Spleen (tissue), 13 donors: Measurements from ENCODE around the gene KIFC1. TPM values are rescaled to one million over a fixed set of nuclear protein-coding genes. Genes with fewer than 3 reads are reported as not detected.
"Not testable (repeated sequence)": the region's sequence is repeated elsewhere in the genome, so short reads cannot be mapped to it uniquely, and the experiment has no call there.

ENCODE experiments used
- DNase-seq: peaks from one replicate; pipeline ENCODE4 v3.0.0-alpha.2; 2020
- H3K27ac ChIP-seq, 8 donors: fragments of 200-600 bp; sonication (generic) in 7 of 8; 1 replicate in 4 of 8; 2 replicates in 4 of 8; pipeline versions ENCODE4 v1.5.0 to v1.8.0; 2016 to 2021; ENCODE audit warnings: inconsistent platforms in 4 of 8, mild to moderate bottlenecking in 4 of 8, moderate library complexity in 1 of 8
- H3K27me3 ChIP-seq, 7 donors: fragments of 200-600 bp; sonication (generic) in 6 of 7; replicated peaks in 1 of 7; 1 replicate in 4 of 7; 2 replicates in 3 of 7; pipeline versions ENCODE4 v1.5.0 to v1.8.0; 2016 to 2021; ENCODE audit warnings: inconsistent platforms in 3 of 7, mild to moderate bottlenecking in 1 of 7
- H3K36me3 ChIP-seq, 6 donors: fragments of 200-600 bp; sonication (generic) in 5 of 6; 1 replicate in 4 of 6; 2 replicates in 2 of 6; pipeline versions ENCODE4 v1.5.0 to v1.8.0; 2016 to 2021; ENCODE audit warnings: inconsistent platforms in 2 of 6
- H3K4me1 ChIP-seq, 6 donors: fragments of 200-600 bp; sonication (generic) in 5 of 6; 1 replicate in 3 of 6; 2 replicates in 3 of 6; pipeline versions ENCODE4 v1.5.0 to v1.8.0; 2016 to 2021; ENCODE audit warnings: inconsistent platforms in 3 of 6
- H3K4me3 ChIP-seq, 8 donors: fragments of 200-600 bp; sonication (generic) in 7 of 8; 1 replicate in 4 of 8; 2 replicates in 4 of 8; pipeline versions ENCODE4 v1.5.0 to v1.8.0; 2016 to 2021; ENCODE audit warnings: inconsistent platforms in 4 of 8, mild to moderate bottlenecking in 4 of 8, moderate library complexity in 2 of 8
- H3K9me3 ChIP-seq, 8 donors: fragments of 200-600 bp; sonication (generic) in 7 of 8; 1 replicate in 4 of 8; 2 replicates in 4 of 8; pipeline versions ENCODE4 v1.5.0 to v1.8.0; 2016 to 2021; ENCODE audit warnings: inconsistent platforms in 4 of 8
- POLR2A ChIP-seq, 3 donors: fragments of 450-650 bp; IDR thresholded peaks; one replicate each; pipeline ENCODE4 v1.5.1; 2017; ENCODE audit warnings: antibody characterized with exemption in 3 of 3, mild to moderate bottlenecking in 1 of 3
- POLR2AphosphoS5 ChIP-seq, 3 donors: sonication (generic); formaldehyde crosslinking; IDR thresholded peaks; one replicate each; pipeline ENCODE4 v1.5.1; 2017; ENCODE audit warnings: antibody characterized with exemption in 3 of 3
- WGBS, 5 donors: extraction: QIAGEN DNeasy Blood & Tissue Kit in 3 of 5; methylation state at CpG; one replicate each; pipeline versions ENCODE4 v1.1.5 to v1.1.7; 2013 to 2018; 5-methylcytosine and 5-hydroxymethylcytosine counted together
- intact Hi-C: fragments of 100-400 bp; cut with DNase I; formaldehyde crosslinking; loops from one replicate; pipeline ENCODE4 v1.15.0; 2023; ENCODE audit warnings: low total_unique reads
- long read RNA-seq, 2 donors: transcript quantifications; one replicate each; lab custom pipeline, GENCODE V29; 2026
- polyA plus RNA-seq, 3 donors: library from polyadenylated mRNA; stranded (reverse); fragments of 200-250 nt; gene quantifications; one replicate each; pipeline ENCODE4 v1.2.1, GENCODE V29; 2013
- total RNA-seq, 7 donors: library from RNA; depleted of rRNA in 3 of 7; stranded (reverse); fragments of >200 nt in 3 of 7; fragmentation: NEBNext Ultra II Directional in 4 of 7; extraction: Animal tissue kit (Norgen Biotek cat#: 25700) in 4 of 7; gene quantifications; one replicate each; pipeline versions ENCODE4 v1.1.0 to v1.2.1, GENCODE V29; 2016 to 2021
- TF ChIP-seq, protein P1 (sequence below), 11 experiments: fragments of 200-600 bp in 7 of 11; fragments of 450-650 bp in 4 of 11; sonication (generic) in 4 of 11; IDR thresholded peaks in 8 of 11; conservative IDR thresholded peaks in 3 of 11; 1 replicate in 7 of 11; 2 replicates in 4 of 11; pipeline versions ENCODE4 v1.4.0 to v1.8.0; 2016 to 2021; ENCODE audit warnings: antibody characterized with exemption in 11 of 11, inconsistent platforms in 4 of 11, mild to moderate bottlenecking in 1 of 11
- donor health status: healthy with polysubstance abuse.
- donor health status: DM: no; HTN: no; CAD: no; lungs with moderate emphysema.
- donor health status: DM: no; HTN: no; CAD: no.
- donor health status: Bipolar disorder and iron deficiency.
- donor health status: healthy.
- donor health status: DM: no; HTN: no; CAD: no.
- donor health status: DM: yes; HTN: yes; CAD: no.

KIFC1 gene, protein sequence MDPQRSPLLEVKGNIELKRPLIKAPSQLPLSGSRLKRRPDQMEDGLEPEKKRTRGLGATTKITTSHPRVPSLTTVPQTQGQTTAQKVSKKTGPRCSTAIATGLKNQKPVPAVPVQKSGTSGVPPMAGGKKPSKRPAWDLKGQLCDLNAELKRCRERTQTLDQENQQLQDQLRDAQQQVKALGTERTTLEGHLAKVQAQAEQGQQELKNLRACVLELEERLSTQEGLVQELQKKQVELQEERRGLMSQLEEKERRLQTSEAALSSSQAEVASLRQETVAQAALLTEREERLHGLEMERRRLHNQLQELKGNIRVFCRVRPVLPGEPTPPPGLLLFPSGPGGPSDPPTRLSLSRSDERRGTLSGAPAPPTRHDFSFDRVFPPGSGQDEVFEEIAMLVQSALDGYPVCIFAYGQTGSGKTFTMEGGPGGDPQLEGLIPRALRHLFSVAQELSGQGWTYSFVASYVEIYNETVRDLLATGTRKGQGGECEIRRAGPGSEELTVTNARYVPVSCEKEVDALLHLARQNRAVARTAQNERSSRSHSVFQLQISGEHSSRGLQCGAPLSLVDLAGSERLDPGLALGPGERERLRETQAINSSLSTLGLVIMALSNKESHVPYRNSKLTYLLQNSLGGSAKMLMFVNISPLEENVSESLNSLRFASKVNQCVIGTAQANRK
- total RNA-seq = 1 to 10 TPM; 1.2 to 9.2 (median 6.6) TPM
- polyA plus RNA-seq = 10 to 100 TPM in 1 of 3 donors, 1 to 10 TPM in 2; 1.3 to 11.3 (median 3.7) TPM
- long read RNA-seq, donor 1, transcript KIFC1-211 (11 exons, 2,706 nt) = major isoform, 9 of 18 reads
- long read RNA-seq, donor 1, partial matches to known transcripts = 7 of 18 reads
- long read RNA-seq, donor 1, other reads (novel, unspliced or antisense) = 0 of 18 reads
- long read RNA-seq, donor 2, partial matches to known transcripts = 5 of 5 reads
- long read RNA-seq, donor 2, other reads (novel, unspliced or antisense) = 0 of 5 reads

DNA sequence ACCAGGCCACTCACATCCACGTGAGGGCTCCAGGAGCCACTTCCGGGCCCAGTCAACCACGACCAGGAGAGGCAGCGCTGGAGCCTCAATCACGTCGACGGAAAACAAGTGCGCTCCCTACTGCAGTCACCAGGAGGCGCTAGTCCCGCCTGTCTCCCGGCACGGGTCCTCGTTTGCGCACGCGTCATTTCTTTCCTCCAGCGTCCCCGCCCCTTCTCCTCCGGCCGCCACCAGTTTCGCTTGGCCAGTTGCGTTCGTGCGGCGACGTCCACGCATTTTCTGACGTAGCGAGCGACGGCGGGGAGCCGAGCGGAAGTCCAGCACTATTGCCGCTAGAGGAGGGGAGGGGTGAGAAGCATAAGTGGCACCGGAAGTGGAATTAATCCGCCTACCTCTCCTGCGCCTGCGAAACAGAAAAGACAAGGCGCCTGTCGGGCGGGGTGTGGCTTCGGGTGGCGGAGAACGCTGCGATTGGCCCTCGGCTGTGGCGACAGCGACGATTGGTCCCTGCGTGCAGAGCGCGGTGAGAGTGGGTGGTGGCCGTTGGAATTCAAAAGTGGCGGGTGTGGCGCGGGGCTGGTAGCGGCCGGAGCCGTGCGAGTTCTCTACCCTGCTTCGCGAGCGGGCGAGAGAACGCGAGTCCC, at the start of gene KIFC1:
TSS of gene KIFC1 (plus strand) at position 546 of the 644 bp plus-strand sequence. CDS start 163 bp downstream, outside the sequence.
- Histone ChIP-seq H3K36me3 (no peaks in the 10 kb centered on the region), H3K27ac (peak within 1 kb of the TSS; percentile 83 to 95 (median 91)), H3K4me1 (peaks cover 5 to 43% (median 29%) of the 10 kb centered on the region in 6 donors), H3K9me3 (no peaks in the 10 kb centered on the region), H3K27me3 (no peaks in the 10 kb centered on the region), H3K4me3 (peak within 1 kb of the TSS; percentile 50 to 74 (median 54))
- 0 to 1% (median 0%) methylated on average over 38 to 67 of the region's 67 CpGs for WGBS, 5 donors
- intact Hi-C loops = no loop called here
- TF ChIP-seq POLR2A (IDR thresholded peaks at IDR 0.05) = peak in 1 of 3 donors; percentile 45
- TF ChIP-seq, protein P1, sequence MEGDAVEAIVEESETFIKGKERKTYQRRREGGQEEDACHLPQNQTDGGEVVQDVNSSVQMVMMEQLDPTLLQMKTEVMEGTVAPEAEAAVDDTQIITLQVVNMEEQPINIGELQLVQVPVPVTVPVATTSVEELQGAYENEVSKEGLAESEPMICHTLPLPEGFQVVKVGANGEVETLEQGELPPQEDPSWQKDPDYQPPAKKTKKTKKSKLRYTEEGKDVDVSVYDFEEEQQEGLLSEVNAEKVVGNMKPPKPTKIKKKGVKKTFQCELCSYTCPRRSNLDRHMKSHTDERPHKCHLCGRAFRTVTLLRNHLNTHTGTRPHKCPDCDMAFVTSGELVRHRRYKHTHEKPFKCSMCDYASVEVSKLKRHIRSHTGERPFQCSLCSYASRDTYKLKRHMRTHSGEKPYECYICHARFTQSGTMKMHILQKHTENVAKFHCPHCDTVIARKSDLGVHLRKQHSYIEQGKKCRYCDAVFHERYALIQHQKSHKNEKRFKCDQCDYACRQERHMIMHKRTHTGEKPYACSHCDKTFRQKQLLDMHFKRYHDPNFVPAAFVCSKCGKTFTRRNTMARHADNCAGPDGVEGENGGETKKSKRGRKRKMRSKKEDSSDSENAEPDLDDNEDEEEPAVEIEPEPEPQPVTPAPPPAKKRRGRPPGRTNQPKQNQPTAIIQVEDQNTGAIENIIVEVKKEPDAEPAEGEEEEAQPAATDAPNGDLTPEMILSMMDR (IDR thresholded peaks at IDR 0.05 in 8 of 11, conservative IDR thresholded peaks at IDR 0.05 in 3 of 11) = peak; percentile 98 to 100 (median 99)
- TF ChIP-seq POLR2AphosphoS5 (IDR thresholded peaks at IDR 0.05) = peak; percentile 93 to 97 (median 93)
- DNase-seq = peak; percentile 100

DNA sequence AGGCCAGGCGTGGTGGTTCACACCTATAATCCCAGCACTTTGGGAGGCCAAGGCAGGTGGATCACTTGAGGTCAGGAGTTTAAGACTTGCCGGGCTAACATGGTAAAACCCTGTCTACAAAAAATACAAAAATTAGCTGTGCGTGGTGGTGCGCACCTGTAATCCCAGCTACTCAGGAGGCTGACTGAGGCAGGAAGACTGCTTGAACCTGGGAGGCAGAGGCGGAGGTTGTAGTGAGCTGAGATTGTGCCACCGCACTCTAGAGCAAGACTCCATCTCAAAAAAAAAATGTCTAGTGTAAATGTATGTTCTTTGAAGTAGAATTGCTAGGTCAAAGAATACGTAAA, 48.0 kb upstream of the KIFC1 start:
- Histone ChIP-seq H3K4me3 (peak overlapping the region in 1 of 8 donors; percentile 60), H3K27ac (peak overlapping the region; percentile 50 to 94 (median 86)), H3K4me1 (peaks cover 4 to 50% (median 26%) of the 10 kb centered on the region in 6 donors)
- intact Hi-C loops, H3K36me3 ChIP-seq, H3K9me3 ChIP-seq, H3K27me3 ChIP-seq, DNase-seq: not testable (repeated sequence)
- 49 to 65% (median 61%) methylated on average over 7 of the region's 7 CpGs for WGBS, 5 donors

DNA sequence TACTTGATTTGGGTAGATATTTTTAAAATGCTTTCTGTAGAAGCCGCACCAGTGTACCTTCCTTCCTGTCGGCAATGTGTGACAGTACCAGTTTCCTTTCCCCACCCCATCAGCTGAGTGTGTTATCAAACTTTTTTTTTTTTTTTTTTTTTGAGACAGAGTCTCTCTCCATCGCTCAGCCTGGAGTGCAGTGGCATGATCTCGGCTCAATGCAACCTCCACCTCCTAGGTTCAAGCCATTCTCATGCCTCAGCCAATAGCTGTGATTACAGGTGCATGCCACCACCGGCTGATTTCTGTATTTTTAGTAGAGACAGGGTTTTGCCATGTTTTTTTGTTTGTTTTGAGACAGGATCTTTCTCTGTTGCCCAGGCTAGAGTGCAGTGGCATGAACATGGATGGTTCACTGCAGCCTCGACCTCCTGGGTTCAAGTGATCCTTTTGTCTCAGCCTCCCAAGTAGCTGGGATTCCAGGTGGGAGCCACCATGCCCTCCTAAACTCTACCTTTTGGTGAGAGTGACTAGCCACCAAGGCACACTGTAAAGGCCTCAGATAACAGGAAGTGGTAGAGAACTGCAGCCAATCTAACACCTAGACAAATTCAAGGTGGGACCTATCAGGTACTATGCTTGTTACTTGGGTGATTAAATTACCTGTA, 47.5 kb upstream of the KIFC1 start:
- H3K36me3 ChIP-seq = no peaks in the 10 kb centered on the region
- WGBS, 5 donors = 21 to 32% (median 29%) methylated on average over 6 of the region's 6 CpGs
- H3K27me3 ChIP-seq = no peaks in the 10 kb centered on the region
- H3K27ac ChIP-seq = peak overlapping the region; percentile 53 to 94 (median 86)
- intact Hi-C loops = no loop called here
- H3K9me3 ChIP-seq = no peaks in the 10 kb centered on the region
- H3K4me3 ChIP-seq = peak overlapping the region in 5 of 8 donors; percentile 5 to 60 (median 18)
- no peak for DNase-seq
- H3K4me1 ChIP-seq = peaks cover 4 to 50% (median 26%) of the 10 kb centered on the region in 6 donors
- TF ChIP-seq POLR2A (IDR thresholded peaks at IDR 0.05) (no peak), POLR2AphosphoS5 (IDR thresholded peaks at IDR 0.05) (peak in 1 of 3 donors; percentile 34)
- TF ChIP-seq, protein P1 (IDR thresholded peaks at IDR 0.05 in 8 of 11, conservative IDR thresholded peaks at IDR 0.05 in 3 of 11) = peak in 1 of 11 experiments; percentile 16
